SK-N-SH (cell line): ENCODE data around the gene COX5B.
"Not testable (repeated sequence)": the region's sequence is repeated elsewhere in the genome, so short reads cannot be mapped to it uniquely, and the experiment has no call there.

Source experiments
- CHD2 ChIP-seq: fragments of 150-350 bp; IDR thresholded peaks from 2 replicates; pipeline ENCODE4 v1.6.1; 2018; ENCODE audit warnings: low read length; ENCODE audit not compliant: partially characterized antibody
- CTCF ChIP-seq: fragments of 200-600 bp; sonication (generic); IDR thresholded peaks from 2 replicates; pipeline ENCODE4 v1.6.1; 2017; ENCODE audit warnings: antibody characterized with exemption, mild to moderate bottlenecking, moderate library complexity
- EP300 ChIP-seq, 2 experiments: IDR thresholded peaks; 2 replicates each; pipeline versions ENCODE4 v1.4.0 to v1.6.1; 2012; ENCODE audit warnings: borderline replicate concordance in 1 of 2, low read depth in 1 of 2, low read length in 1 of 2
- NFIC ChIP-seq: IDR thresholded peaks from 2 replicates; pipeline ENCODE4 v1.4.0; 2012; ENCODE audit warnings: borderline replicate concordance
- NRF1 ChIP-seq: IDR thresholded peaks from 2 replicates; pipeline ENCODE4 v1.6.1; 2012; ENCODE audit warnings: low read depth, mild to moderate bottlenecking, low read length
- POLR2AphosphoS5 ChIP-seq: IDR thresholded peaks from 2 replicates; pipeline ENCODE4 v1.6.1; 2012; ENCODE audit warnings: low read depth, low read length
- RAD21 ChIP-seq: IDR thresholded peaks from 2 replicates; pipeline ENCODE4 v1.6.1; 2012; ENCODE audit warnings: mild to moderate bottlenecking, low read length
- RCOR1 ChIP-seq: fragments of 150-350 bp; IDR thresholded peaks from 2 replicates; pipeline ENCODE4 v1.6.1; 2017; ENCODE audit warnings: antibody characterized with exemption, low read length
- RFX5 ChIP-seq: IDR thresholded peaks from 2 replicates; pipeline ENCODE4 v1.6.1; 2012; ENCODE audit warnings: mild to moderate bottlenecking, improper control_type of control experiment, low read length
- SIN3A ChIP-seq: IDR thresholded peaks from 2 replicates; pipeline ENCODE4 v1.6.1; 2012; ENCODE audit warnings: low read depth, mild to moderate bottlenecking, low read length, moderate library complexity, borderline replicate concordance

- TF ChIP-seq CTCF; EP300 (IDR thresholded peaks at IDR 0.05; ENCODE audit: borderline replicate concordance in 1 of 2, low read depth in 1 of 2, low read length in 1 of 2); RFX5; RCOR1; NFIC; POLR2AphosphoS5; CHD2; RAD21; SIN3A; NRF1: not testable (repeated sequence)
Measured at GRCh38 chr2:97608745-97609144, 37.1 kb upstream of the COX5B start.
